Measurements from ENCODE around the gene ARSG.

GRCh38 chr17:68296217-68297191 lies 5.2 kb downstream of the ARSG start:
- no peak for TF ChIP-seq CTCF (IDR thresholded peaks at IDR 0.05; ENCODE audit: low read depth, low read length, missing input control)
- TF ChIP-seq SP1 (IDR thresholded peaks at IDR 0.05): no peak
- TF ChIP-seq MAX (IDR thresholded peaks at IDR 0.05): no peak
- no peak for TF ChIP-seq REST (IDR thresholded peaks at IDR 0.05)
- no peak for TF ChIP-seq FOXA2 (IDR thresholded peaks at IDR 0.05)
- no peak for TF ChIP-seq EGR1 (IDR thresholded peaks at IDR 0.05; ENCODE audit: low read depth in 2 of 2)
- TF ChIP-seq TAF1 (conservative IDR thresholded peaks at IDR 0.05): no peak
